Measurements from ENCODE around the gene TLE5.
A peak's percentile ranks its signal among the peaks of the same experiment; 100 is the strongest.
"Not testable (repeated sequence)": the region's sequence is repeated elsewhere in the genome, so short reads cannot be mapped to it uniquely, and the experiment has no call there.

The TLE5 gene

GRCh38 chr19:3041327-3041726 lies 21.0 kb downstream of the TLE5 start:
- H3K36me3 ChIP-seq = no peaks in the 10 kb centered on the region
- no peaks in the 10 kb centered on the region for H3K27me3 ChIP-seq (ENCODE audit: insufficient read depth, low read depth, severe bottlenecking)
- H3K4me3 ChIP-seq (ENCODE audit: low read depth, low read length) = no peak overlapping the region
- no peak for DNase-seq
- no peak overlapping the region; the same call in 1 of the 2 replicates for H3K27ac ChIP-seq
- no peaks in the 10 kb centered on the region for H3K9me3 ChIP-seq (ENCODE audit: severe bottlenecking)
- TF ChIP-seq CTCF (IDR thresholded peaks at IDR 0.05; ENCODE audit: low read depth, low read length) = no peak

- TF ChIP-seq CTCF (IDR thresholded peaks at IDR 0.05; ENCODE audit: low read depth, low read length) = peak; percentile 59
- no peaks in the 10 kb centered on the region for H3K36me3 ChIP-seq
- H3K4me3 ChIP-seq (ENCODE audit: low read depth, low read length) = no peak overlapping the region
- peak; percentile 39 for DNase-seq
- H3K27ac ChIP-seq = no peak overlapping the region
- H3K9me3 ChIP-seq (ENCODE audit: severe bottlenecking) = no peaks in the 10 kb centered on the region
- no peaks in the 10 kb centered on the region for H3K27me3 ChIP-seq (ENCODE audit: insufficient read depth, low read depth, severe bottlenecking)
Measured at GRCh38 chr19:3039641-3040077, 22.6 kb downstream of the TLE5 start.

- Histone ChIP-seq H3K4me3 (ENCODE audit: low read depth, low read length) (no peak overlapping the region), H3K27me3 (ENCODE audit: insufficient read depth, low read depth, severe bottlenecking) (no peaks in the 10 kb centered on the region), H3K9me3 (ENCODE audit: severe bottlenecking) (no peaks in the 10 kb centered on the region), H3K36me3 (no peaks in the 10 kb centered on the region), H3K27ac (no peak overlapping the region)
- no peak for TF ChIP-seq CTCF (IDR thresholded peaks at IDR 0.05; ENCODE audit: low read depth, low read length)
- no peak for DNase-seq
Measured at GRCh38 chr19:3039125-3039524, 23.2 kb downstream of the TLE5 start.

GRCh38 chr19:3038214-3038613 lies 24.1 kb downstream of the TLE5 start:
- no peaks in the 10 kb centered on the region for H3K36me3 ChIP-seq
- TF ChIP-seq CTCF (IDR thresholded peaks at IDR 0.05; ENCODE audit: low read depth, low read length) = no peak
- no peak for DNase-seq
- H3K27ac ChIP-seq = no peak overlapping the region
- no peaks in the 10 kb centered on the region for H3K27me3 ChIP-seq (ENCODE audit: insufficient read depth, low read depth, severe bottlenecking)
- no peaks in the 10 kb centered on the region for H3K9me3 ChIP-seq (ENCODE audit: severe bottlenecking)
- no peak overlapping the region for H3K4me3 ChIP-seq (ENCODE audit: low read depth, low read length)

- 0 out of 2 replicates have a peak, but pooled peaks have one; percentile 19 for TF ChIP-seq CTCF (IDR thresholded peaks at IDR 0.05; ENCODE audit: low read depth, low read length)
- not testable (repeated sequence) for H3K36me3 ChIP-seq; DNase-seq; H3K9me3 ChIP-seq (ENCODE audit: severe bottlenecking); H3K27ac ChIP-seq; H3K27me3 ChIP-seq (ENCODE audit: insufficient read depth, low read depth, severe bottlenecking)
- peak overlapping the region; percentile 62 for H3K4me3 ChIP-seq (ENCODE audit: low read depth, low read length)
Measured at GRCh38 chr19:3036977-3037544, 25.2 kb downstream of the TLE5 start.

All from WERI-Rb-1 (cell line).